Measurements from ENCODE around the gene ID2. TPM values are rescaled to one million over a fixed set of nuclear protein-coding genes. Genes with fewer than 3 reads are reported as not detected.

ID2 gene
- total and polyA plus RNA-seq, 2 of the 13 experiments (the other 11 are each of a cell fraction or from before 2014, with no cell fraction given) = 214 to 719 TPM

GRCh38 chr2:8633735-8634313 is 48.0 kb upstream of the ID2 start:
- no TSS peak for BruUV-seq (replicated peaks)
- Histone ChIP-seq H3K4me1 (ENCODE audit: insufficient read depth, low read length) (peaks cover 98% of the 10 kb centered on the region), H3K4me3 (replicated peaks in 1 of 3; ENCODE audit: insufficient read depth in 1 of 3, low read depth in 2 of 3, low read length in 3 of 3) (peak overlapping the region in 1 of 3 experiments; percentile 44; a peak in 2 of 6 replicates), H3K79me2 (ENCODE audit: insufficient read depth, low read length) (no peaks in the 10 kb centered on the region), H3K9ac (ENCODE audit: insufficient read depth, low read depth, low read length) (peak overlapping the region; percentile 25), H3K9me3 (ENCODE audit: low read length) (no peaks in the 10 kb centered on the region), H3K36me3 (replicated peaks in 1 of 2; ENCODE audit: control insufficient read depth in 1 of 2, insufficient read depth in 2 of 2, low read length in 2 of 2) (no peaks in the 10 kb centered on the region), H3K27ac (ENCODE audit: extremely low read length, insufficient read depth, low read length) (peak overlapping the region; percentile 55), H3K4me2 (ENCODE audit: low read depth, low read length) (peak overlapping the region; percentile 72), H4K20me1 (ENCODE audit: insufficient read depth, low read length) (no peaks in the 10 kb centered on the region), H3K27me3 (ENCODE audit: control insufficient read depth in 1 of 2, insufficient read depth in 2 of 2, low read length in 2 of 2) (no peaks in the 10 kb centered on the region), H2AFZ (ENCODE audit: low read length) (no peak overlapping the region)
- ChIA-PET CTCF (ENCODE audit: low intra/inter-chr PET ratio, low total read pairs) (no interaction called here), POLR2A (interaction anchor here (0.8 to 10.2 kb wide), 13 partner anchors 9 to 108 kb away, joined by 3 to 188 read pairs (median 4); partner anchors contain the start of gene ID2)
- DNase-seq (ENCODE audit: low spot score) (peak; percentile 98), ATAC-seq (peak; percentile 88), FAIRE-seq (peak; percentile 94)
- in situ Hi-C loops (cut with HindIII; ENCODE audit: extremely low pct_ligation_motif_present, low pct_unique_long_range_greater_than_20kb) = no loop called here
- WGBS (ENCODE audit: low lambda C conversion rate) = 8% methylated on average over 14 of the region's 14 CpGs
- intact Hi-C loops (cut with micrococcal nuclease; ENCODE audit: unreplicated experiment) = loop anchor here (1.0 kb wide), 1 partner anchor 47 kb away; no protein-coding TSS in a partner anchor
- TF ChIP-seq ZNF816 (CRISPR knock-in tag; IDR thresholded peaks at IDR 0.05; ENCODE audit: borderline replicate concordance) (no peak), ZNF414 (CRISPR knock-in tag; IDR thresholded peaks at IDR 0.05) (peak; percentile 26; the same call in 1 of the 2 replicates), ZBTB3 (CRISPR knock-in tag; IDR thresholded peaks at IDR 0.05; ENCODE audit: borderline replicate concordance, low read depth) (0 out of 2 replicates have a peak, but pooled peaks have one; percentile 81), ZZZ3 (CRISPR knock-in tag; IDR thresholded peaks at IDR 0.05; ENCODE audit: borderline replicate concordance) (no peak), SNAPC4 (CRISPR knock-in tag; IDR thresholded peaks at IDR 0.05) (no peak), ZNF207 (IDR thresholded peaks at IDR 0.05; ENCODE audit: borderline replicate concordance) (no peak), ZNF264 (CRISPR knock-in tag; IDR thresholded peaks at IDR 0.05) (0 out of 2 replicates have a peak, but pooled peaks have one; percentile 13), ARNT (IDR thresholded peaks at IDR 0.05) (no peak), ZSCAN20 (CRISPR knock-in tag; IDR thresholded peaks at IDR 0.05; ENCODE audit: borderline replicate concordance) (no peak), TCF12 (IDR thresholded peaks at IDR 0.05) (no peak), TCF12 (CRISPR knock-in tag; IDR thresholded peaks at IDR 0.05) (no peak), ZGPAT (CRISPR knock-in tag; IDR thresholded peaks at IDR 0.05) (peak; percentile 83; the same call in 1 of the 2 replicates), ZNF720 (CRISPR knock-in tag; IDR thresholded peaks at IDR 0.05) (no peak), EEA1 (CRISPR knock-in tag; IDR thresholded peaks at IDR 0.05; ENCODE audit: borderline replicate concordance) (no peak), PRPF4 (IDR thresholded peaks at IDR 0.05; ENCODE audit: low read depth, low read length, poor library complexity, severe bottlenecking) (no peak), ZFYVE20 (CRISPR knock-in tag; IDR thresholded peaks at IDR 0.05; ENCODE audit: borderline replicate concordance, low read depth) (no peak), PHF20 (CRISPR knock-in tag; IDR thresholded peaks at IDR 0.05) (no peak; the same call in 1 of the 2 replicates), ELF1 (CRISPR knock-in tag; IDR thresholded peaks at IDR 0.05) (0 out of 2 replicates have a peak, but pooled peaks have one; percentile 10)

All from HepG2 (cell line).